ENCODE results near the gene MAGEE1.

Gene MAGEE1

GRCh38 chrX:76433219-76433618 lies 5.7 kb downstream of the MAGEE1 start:
- TF ChIP-seq, protein P1, sequence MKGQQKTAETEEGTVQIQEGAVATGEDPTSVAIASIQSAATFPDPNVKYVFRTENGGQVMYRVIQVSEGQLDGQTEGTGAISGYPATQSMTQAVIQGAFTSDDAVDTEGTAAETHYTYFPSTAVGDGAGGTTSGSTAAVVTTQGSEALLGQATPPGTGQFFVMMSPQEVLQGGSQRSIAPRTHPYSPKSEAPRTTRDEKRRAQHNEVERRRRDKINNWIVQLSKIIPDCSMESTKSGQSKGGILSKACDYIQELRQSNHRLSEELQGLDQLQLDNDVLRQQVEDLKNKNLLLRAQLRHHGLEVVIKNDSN (IDR thresholded peaks at IDR 0.05) = no peak
- TF ChIP-seq YY1 (IDR thresholded peaks at IDR 0.05; ENCODE audit: low read depth) (no peak), RAD21 (IDR thresholded peaks at IDR 0.05; ENCODE audit: low read depth) (no peak), TCF12 (IDR thresholded peaks at IDR 0.05; ENCODE audit: low read depth) (no peak), TEAD4 (IDR thresholded peaks at IDR 0.05) (no peak)

DNA sequence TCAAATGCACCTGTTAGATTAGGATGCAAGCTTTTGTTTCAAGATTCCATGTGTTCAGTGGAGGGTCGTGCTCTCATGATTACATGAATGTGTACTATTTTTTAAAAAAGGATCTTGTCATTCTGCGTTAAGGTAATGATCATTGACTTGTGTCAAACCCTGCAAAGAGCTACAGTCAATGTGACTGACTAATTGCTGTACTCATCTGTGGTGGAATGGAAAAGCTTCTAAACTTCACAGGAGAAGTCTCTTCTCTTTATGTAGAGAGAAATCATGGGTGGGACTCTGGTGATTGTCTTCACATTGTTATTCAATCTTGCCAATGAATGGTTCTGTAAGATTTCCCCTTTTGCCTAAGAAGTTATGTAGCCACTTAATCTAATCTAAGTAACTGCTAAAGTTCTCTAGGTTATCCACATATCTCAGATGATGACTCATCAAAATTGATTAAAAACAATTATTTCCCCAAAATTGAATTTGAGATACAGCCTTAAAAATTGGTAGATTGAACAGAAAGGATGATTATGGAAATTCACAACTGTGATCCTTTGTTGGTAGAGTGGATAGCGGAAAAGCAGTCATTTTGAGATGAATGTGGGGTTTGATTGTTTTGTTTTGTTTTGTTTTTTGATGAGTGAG lies 6.7 kb downstream of the MAGEE1 start:
- no peak for TF ChIP-seq TCF12 (IDR thresholded peaks at IDR 0.05; ENCODE audit: low read depth)
- no peak for TF ChIP-seq REST (IDR thresholded peaks at IDR 0.05; ENCODE audit: low read depth)
- TF ChIP-seq YY1 (IDR thresholded peaks at IDR 0.05; ENCODE audit: low read depth) = no peak
- TF ChIP-seq, protein P1 (IDR thresholded peaks at IDR 0.05) = no peak
- TF ChIP-seq TEAD4 (IDR thresholded peaks at IDR 0.05) = no peak
- no peak for TF ChIP-seq EP300 (IDR thresholded peaks at IDR 0.05; ENCODE audit: borderline replicate concordance)
- no peak for TF ChIP-seq NFIC (IDR thresholded peaks at IDR 0.05)
- no peak for TF ChIP-seq TAF1 (IDR thresholded peaks at IDR 0.05; ENCODE audit: low read depth)
- TF ChIP-seq, protein P2, sequence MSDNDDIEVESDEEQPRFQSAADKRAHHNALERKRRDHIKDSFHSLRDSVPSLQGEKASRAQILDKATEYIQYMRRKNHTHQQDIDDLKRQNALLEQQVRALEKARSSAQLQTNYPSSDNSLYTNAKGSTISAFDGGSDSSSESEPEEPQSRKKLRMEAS (IDR thresholded peaks at IDR 0.05) = no peak

GRCh38 chrX:76439188-76439587 lies 11.7 kb downstream of the MAGEE1 start:
- TF ChIP-seq FOXM1 (IDR thresholded peaks at IDR 0.05; ENCODE audit: borderline replicate concordance, low read depth) (no peak), YY1 (IDR thresholded peaks at IDR 0.05; ENCODE audit: low read depth) (no peak), CREB1 (IDR thresholded peaks at IDR 0.05; ENCODE audit: low read depth) (no peak), NFIC (IDR thresholded peaks at IDR 0.05) (no peak), TCF12 (IDR thresholded peaks at IDR 0.05; ENCODE audit: low read depth) (no peak), REST (IDR thresholded peaks at IDR 0.05; ENCODE audit: low read depth) (no peak), RAD21 (IDR thresholded peaks at IDR 0.05; ENCODE audit: low read depth) (no peak), ZBTB7A (IDR thresholded peaks at IDR 0.05; ENCODE audit: low read depth) (no peak), EGR1 (IDR thresholded peaks at IDR 0.05) (no peak), EP300 (IDR thresholded peaks at IDR 0.05; ENCODE audit: borderline replicate concordance) (no peak), TEAD4 (IDR thresholded peaks at IDR 0.05) (no peak), CEBPB (IDR thresholded peaks at IDR 0.05) (no peak), TAF1 (IDR thresholded peaks at IDR 0.05; ENCODE audit: low read depth) (no peak)
- TF ChIP-seq, protein P2 (IDR thresholded peaks at IDR 0.05) = no peak
- TF ChIP-seq, protein P1 (IDR thresholded peaks at IDR 0.05) = no peak

GRCh38 chrX:76453737-76454406 lies 26.4 kb downstream of the MAGEE1 start:
- TF ChIP-seq CEBPB (IDR thresholded peaks at IDR 0.05) (no peak), EP300 (IDR thresholded peaks at IDR 0.05; ENCODE audit: borderline replicate concordance) (no peak), CREB1 (IDR thresholded peaks at IDR 0.05; ENCODE audit: low read depth) (no peak), TAF1 (IDR thresholded peaks at IDR 0.05; ENCODE audit: low read depth) (no peak), REST (IDR thresholded peaks at IDR 0.05; ENCODE audit: low read depth) (no peak), ZBTB7A (IDR thresholded peaks at IDR 0.05; ENCODE audit: low read depth) (no peak), NFIC (IDR thresholded peaks at IDR 0.05) (no peak), TCF12 (IDR thresholded peaks at IDR 0.05; ENCODE audit: low read depth) (no peak), TEAD4 (IDR thresholded peaks at IDR 0.05) (no peak), RAD21 (IDR thresholded peaks at IDR 0.05; ENCODE audit: low read depth) (no peak), FOXM1 (IDR thresholded peaks at IDR 0.05; ENCODE audit: borderline replicate concordance, low read depth) (no peak), EGR1 (IDR thresholded peaks at IDR 0.05) (no peak), YY1 (IDR thresholded peaks at IDR 0.05; ENCODE audit: low read depth) (no peak)
- TF ChIP-seq, protein P1 (IDR thresholded peaks at IDR 0.05) = no peak
- TF ChIP-seq, protein P2 (IDR thresholded peaks at IDR 0.05) = no peak

Measured in Ishikawa (cell line).